ENCODE results near the gene PLIN4. TPM values are rescaled to one million over a fixed set of nuclear protein-coding genes. Genes with fewer than 3 reads are reported as not detected.
A peak's percentile ranks its signal among the peaks of the same experiment; 100 is the strongest.
"Not testable (repeated sequence)": the region's sequence is repeated elsewhere in the genome, so short reads cannot be mapped to it uniquely, and the experiment has no call there.

The PLIN4 gene, protein sequence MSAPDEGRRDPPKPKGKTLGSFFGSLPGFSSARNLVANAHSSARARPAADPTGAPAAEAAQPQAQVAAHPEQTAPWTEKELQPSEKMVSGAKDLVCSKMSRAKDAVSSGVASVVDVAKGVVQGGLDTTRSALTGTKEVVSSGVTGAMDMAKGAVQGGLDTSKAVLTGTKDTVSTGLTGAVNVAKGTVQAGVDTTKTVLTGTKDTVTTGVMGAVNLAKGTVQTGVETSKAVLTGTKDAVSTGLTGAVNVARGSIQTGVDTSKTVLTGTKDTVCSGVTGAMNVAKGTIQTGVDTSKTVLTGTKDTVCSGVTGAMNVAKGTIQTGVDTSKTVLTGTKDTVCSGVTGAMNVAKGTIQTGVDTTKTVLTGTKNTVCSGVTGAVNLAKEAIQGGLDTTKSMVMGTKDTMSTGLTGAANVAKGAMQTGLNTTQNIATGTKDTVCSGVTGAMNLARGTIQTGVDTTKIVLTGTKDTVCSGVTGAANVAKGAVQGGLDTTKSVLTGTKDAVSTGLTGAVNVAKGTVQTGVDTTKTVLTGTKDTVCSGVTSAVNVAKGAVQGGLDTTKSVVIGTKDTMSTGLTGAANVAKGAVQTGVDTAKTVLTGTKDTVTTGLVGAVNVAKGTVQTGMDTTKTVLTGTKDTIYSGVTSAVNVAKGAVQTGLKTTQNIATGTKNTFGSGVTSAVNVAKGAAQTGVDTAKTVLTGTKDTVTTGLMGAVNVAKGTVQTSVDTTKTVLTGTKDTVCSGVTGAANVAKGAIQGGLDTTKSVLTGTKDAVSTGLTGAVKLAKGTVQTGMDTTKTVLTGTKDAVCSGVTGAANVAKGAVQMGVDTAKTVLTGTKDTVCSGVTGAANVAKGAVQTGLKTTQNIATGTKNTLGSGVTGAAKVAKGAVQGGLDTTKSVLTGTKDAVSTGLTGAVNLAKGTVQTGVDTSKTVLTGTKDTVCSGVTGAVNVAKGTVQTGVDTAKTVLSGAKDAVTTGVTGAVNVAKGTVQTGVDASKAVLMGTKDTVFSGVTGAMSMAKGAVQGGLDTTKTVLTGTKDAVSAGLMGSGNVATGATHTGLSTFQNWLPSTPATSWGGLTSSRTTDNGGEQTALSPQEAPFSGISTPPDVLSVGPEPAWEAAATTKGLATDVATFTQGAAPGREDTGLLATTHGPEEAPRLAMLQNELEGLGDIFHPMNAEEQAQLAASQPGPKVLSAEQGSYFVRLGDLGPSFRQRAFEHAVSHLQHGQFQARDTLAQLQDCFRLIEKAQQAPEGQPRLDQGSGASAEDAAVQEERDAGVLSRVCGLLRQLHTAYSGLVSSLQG (N-terminal part only)
- total RNA-seq = 4.1 TPM
- long read RNA-seq, partial matches to known transcripts = 8 of 16 reads
- long read RNA-seq, other reads (novel, unspliced or antisense) = 8 of 16 reads

DNA sequence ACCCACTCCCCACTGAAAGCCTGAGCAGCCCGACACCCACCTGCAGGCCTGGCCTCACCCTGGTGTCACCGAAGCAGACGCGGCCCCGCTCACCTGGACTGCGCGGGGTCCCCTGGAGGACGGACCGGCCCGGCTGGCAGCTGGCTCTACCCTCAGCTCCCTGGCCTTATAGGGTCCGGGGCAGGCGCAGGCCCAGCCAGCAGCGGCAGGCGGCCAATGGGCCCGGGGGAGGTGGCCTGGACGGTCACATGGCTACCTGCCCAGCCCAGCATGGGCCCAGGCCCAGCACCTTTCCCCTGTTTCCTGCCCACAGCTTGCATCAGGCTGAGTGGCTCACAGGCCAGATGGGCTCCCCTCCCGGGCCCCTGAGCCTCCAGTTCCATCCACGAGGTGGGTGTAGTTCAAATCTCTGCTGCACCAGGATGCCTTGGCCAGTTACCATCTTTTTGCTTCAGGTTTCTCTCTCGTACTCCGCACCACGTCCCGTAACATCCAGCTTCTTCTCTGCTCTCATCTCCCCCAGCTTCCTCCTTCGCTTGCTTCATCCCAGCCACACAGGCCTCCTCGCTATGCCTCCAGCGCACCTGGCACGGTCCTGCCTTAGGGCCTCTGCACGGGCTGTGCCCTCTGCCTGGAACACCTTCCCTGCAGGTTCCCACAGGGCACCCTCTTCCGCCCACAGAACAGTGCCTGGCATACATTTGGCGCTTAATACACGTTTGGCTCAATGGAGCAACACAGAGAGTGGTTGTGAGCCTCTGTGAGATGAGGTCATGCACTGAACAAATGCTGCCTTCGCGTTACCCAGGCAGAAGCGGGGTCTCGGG is at the start of gene PLIN4:
TSS of gene PLIN4 (minus strand) at position 142 of the 827 bp plus-strand sequence. CDS start 214 bp downstream, outside the sequence.
- H3K4me1 ChIP-seq = no peaks in the 10 kb centered on the region
- ATAC-seq (peak; percentile 13), DNase-seq (no peak)
- intact Hi-C loops (cut with DNase I) = no loop called here
- H3K27ac ChIP-seq = no peak within 1 kb of the TSS
- H3K27me3 ChIP-seq = no peaks in the 10 kb centered on the region
- H3K4me3 ChIP-seq = no peak within 1 kb of the TSS
- no peaks in the 10 kb centered on the region for H3K36me3 ChIP-seq
- TF ChIP-seq, protein P1, sequence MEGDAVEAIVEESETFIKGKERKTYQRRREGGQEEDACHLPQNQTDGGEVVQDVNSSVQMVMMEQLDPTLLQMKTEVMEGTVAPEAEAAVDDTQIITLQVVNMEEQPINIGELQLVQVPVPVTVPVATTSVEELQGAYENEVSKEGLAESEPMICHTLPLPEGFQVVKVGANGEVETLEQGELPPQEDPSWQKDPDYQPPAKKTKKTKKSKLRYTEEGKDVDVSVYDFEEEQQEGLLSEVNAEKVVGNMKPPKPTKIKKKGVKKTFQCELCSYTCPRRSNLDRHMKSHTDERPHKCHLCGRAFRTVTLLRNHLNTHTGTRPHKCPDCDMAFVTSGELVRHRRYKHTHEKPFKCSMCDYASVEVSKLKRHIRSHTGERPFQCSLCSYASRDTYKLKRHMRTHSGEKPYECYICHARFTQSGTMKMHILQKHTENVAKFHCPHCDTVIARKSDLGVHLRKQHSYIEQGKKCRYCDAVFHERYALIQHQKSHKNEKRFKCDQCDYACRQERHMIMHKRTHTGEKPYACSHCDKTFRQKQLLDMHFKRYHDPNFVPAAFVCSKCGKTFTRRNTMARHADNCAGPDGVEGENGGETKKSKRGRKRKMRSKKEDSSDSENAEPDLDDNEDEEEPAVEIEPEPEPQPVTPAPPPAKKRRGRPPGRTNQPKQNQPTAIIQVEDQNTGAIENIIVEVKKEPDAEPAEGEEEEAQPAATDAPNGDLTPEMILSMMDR (IDR thresholded peaks at IDR 0.05) = no peak
- no peaks in the 10 kb centered on the region for H3K9me3 ChIP-seq

DNA sequence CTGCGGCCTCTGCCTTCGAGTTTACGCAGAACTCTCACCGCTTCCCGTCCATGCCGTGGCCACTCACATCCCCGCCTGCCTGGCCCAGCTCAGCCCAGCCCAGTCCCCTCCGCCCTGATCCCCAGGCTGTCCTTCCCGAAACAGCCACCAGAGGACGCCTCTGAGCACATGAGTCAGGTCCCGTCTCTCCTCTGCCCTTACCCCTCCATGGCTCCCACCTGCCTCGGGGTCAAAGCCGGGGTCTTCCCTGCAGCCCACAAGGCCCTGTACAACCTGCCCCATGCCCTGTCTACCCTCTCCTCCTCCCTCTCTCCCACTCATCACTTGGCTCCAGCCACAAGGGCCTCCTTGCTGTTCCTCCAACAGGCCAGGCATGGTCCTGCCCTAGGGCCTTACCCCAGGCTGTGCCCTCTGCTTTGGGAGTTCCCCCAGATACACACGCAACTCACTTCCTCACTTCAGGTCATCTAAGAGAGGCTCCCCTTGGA is 49.3 kb upstream of the PLIN4 start:
- H3K27me3 ChIP-seq = no peaks in the 10 kb centered on the region
- H3K4me1 ChIP-seq = no peaks in the 10 kb centered on the region
- no peaks in the 10 kb centered on the region for H3K9me3 ChIP-seq
- H3K4me3 ChIP-seq = no peak overlapping the region
- ATAC-seq = peak; percentile 86
- no peak overlapping the region for H3K27ac ChIP-seq
- no peaks in the 10 kb centered on the region for H3K36me3 ChIP-seq
- intact Hi-C loops (cut with DNase I) = no loop called here
- TF ChIP-seq, protein P1 (IDR thresholded peaks at IDR 0.05) = peak; percentile 70
- DNase-seq = peak; percentile 84

DNA sequence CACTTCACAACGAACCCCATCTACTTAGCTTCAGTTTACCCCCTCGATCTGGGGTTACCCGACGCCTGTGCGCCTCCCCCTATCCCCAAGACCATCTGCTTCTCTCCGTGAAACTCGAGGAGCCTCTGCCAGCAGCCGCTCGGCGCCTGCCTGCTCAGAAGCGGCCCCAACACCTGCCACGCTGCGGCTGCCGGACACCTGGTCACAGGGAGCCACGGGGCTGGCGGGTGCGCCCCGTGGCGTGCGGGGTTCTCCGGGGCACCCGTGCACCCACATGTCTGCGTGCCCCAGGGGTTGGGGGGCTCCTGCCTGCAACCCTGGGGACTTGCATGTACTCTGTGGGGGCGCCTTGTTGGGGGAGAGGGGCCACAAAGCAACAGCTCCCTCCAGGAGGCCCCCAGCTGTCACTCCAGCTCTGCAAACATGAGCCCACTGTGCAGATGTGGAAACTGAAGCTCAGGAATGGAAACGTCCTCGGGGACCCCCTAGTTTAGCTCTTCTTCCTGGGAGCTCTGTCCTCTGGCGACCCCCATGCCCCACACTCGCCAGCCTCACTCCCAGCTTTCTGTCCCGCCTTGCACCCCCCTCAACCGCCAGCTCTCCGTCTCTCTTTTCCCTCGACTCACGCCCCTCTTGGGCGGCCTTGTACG is 48.2 kb upstream of the PLIN4 start:
- Histone ChIP-seq H3K36me3 (no peaks in the 10 kb centered on the region), H3K9me3 (no peaks in the 10 kb centered on the region), H3K27me3 (no peaks in the 10 kb centered on the region), H3K4me3 (no peak overlapping the region), H3K27ac (no peak overlapping the region), H3K4me1 (no peaks in the 10 kb centered on the region)
- ATAC-seq = no peak
- DNase-seq = no peak
- TF ChIP-seq, protein P1 (IDR thresholded peaks at IDR 0.05) = no peak
- intact Hi-C loops (cut with DNase I) = no loop called here

DNA sequence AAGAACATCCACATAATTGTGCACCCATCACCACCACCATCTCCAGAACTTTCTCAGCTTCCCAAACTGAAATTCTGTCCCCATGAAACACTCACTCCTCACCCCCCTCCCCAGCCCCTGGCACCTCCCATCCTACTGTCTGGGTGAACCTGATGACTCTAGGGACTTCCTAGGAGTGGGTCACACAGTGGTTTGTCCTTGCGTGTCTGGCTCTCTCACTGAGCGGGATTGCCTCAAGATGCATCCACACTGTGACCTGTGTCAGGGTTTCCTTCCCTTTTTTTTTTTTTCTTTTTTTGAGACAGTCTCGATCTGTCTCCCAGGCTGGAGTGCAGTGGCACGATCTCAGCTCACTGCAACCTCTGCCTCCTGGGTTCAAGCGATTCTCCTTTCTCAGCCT is 45.3 kb upstream of the PLIN4 start:
- intact Hi-C loops (cut with DNase I); H3K4me3 ChIP-seq; H3K27ac ChIP-seq; DNase-seq; H3K36me3 ChIP-seq; H3K4me1 ChIP-seq; H3K9me3 ChIP-seq; H3K27me3 ChIP-seq: not testable (repeated sequence)
- ATAC-seq = peak; percentile 69

DNA sequence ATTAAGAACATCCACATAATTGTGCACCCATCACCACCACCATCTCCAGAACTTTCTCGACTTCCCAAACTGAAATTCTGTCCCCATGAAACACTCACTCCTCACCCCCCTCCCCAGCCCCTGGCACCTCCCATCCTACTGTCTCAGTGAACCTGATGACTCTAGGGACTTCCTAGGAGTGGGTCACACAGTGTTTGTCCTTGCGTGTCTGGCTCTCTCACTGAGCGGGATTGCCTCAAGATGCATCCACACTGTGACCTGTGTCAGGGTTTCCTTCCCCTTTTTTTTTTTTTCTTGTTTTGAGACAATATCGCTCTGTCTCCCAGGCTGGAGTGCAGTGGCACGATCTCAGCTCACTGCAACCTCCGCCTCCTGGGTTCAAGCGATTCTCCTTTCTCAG is 43.8 kb upstream of the PLIN4 start:
- peak; percentile 76 for ATAC-seq
- intact Hi-C loops (cut with DNase I); H3K36me3 ChIP-seq; H3K9me3 ChIP-seq; DNase-seq; H3K4me1 ChIP-seq; H3K27ac ChIP-seq; H3K27me3 ChIP-seq; H3K4me3 ChIP-seq: not testable (repeated sequence)
